ENCODE results near the gene RANBP17. TPM values are rescaled to one million over a fixed set of nuclear protein-coding genes. Genes with fewer than 3 reads are reported as not detected.

The RANBP17 gene
- total RNA-seq, 1 experiment from 2014 or later: 6.0 TPM

DNA sequence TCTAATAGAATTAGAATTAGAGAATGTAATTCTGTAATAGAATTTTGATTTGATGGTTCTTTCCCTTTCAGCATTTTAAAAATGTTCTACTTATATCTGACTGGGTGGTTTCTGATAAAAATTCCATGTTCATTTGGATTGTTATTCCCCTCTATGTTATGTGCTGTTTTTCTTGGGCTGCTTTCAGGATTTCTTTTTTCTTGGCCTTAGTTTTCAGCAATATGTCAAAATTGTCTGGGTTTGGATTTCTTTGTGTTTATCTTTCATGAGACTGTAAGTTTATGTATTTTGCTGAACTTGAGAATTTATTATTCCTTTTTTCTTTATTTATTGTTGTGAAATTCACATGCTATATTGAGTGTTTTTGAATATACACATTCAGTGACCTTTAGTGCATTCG is 189.1 kb downstream of the RANBP17 start:
- no peak overlapping the region for H3K4me3 ChIP-seq (ENCODE audit: low read length)
- no peaks in the 10 kb centered on the region for H3K79me2 ChIP-seq (ENCODE audit: low read length)
- POLR2A ChIA-PET (ENCODE audit: unreplicated experiment): no interaction called here
- H3K9me3 ChIP-seq (ENCODE audit: low read length): no peaks in the 10 kb centered on the region
- no peak overlapping the region for H3K4me2 ChIP-seq (ENCODE audit: low read length)
- H3K27me3 ChIP-seq (ENCODE audit: low read length): no peaks in the 10 kb centered on the region
- no TSS peak for BruUV-seq (replicated peaks)
- no peaks in the 10 kb centered on the region for H4K20me1 ChIP-seq (ENCODE audit: low read length)
- no peaks in the 10 kb centered on the region for H3K4me1 ChIP-seq (ENCODE audit: insufficient read depth, low read length)
- no peaks in the 10 kb centered on the region for H3K36me3 ChIP-seq (ENCODE audit: low read depth, low read length)
- no peak overlapping the region for H3K27ac ChIP-seq (ENCODE audit: low read length)
- CTCF ChIA-PET: no interaction called here
- no peak for ATAC-seq
- DNase-seq: no peak
- TF ChIP-seq, protein P1, sequence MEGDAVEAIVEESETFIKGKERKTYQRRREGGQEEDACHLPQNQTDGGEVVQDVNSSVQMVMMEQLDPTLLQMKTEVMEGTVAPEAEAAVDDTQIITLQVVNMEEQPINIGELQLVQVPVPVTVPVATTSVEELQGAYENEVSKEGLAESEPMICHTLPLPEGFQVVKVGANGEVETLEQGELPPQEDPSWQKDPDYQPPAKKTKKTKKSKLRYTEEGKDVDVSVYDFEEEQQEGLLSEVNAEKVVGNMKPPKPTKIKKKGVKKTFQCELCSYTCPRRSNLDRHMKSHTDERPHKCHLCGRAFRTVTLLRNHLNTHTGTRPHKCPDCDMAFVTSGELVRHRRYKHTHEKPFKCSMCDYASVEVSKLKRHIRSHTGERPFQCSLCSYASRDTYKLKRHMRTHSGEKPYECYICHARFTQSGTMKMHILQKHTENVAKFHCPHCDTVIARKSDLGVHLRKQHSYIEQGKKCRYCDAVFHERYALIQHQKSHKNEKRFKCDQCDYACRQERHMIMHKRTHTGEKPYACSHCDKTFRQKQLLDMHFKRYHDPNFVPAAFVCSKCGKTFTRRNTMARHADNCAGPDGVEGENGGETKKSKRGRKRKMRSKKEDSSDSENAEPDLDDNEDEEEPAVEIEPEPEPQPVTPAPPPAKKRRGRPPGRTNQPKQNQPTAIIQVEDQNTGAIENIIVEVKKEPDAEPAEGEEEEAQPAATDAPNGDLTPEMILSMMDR (conservative IDR thresholded peaks at IDR 0.05; ENCODE audit: low read depth, low read length): no peak
- TF ChIP-seq EZH2 (IDR thresholded peaks at IDR 0.05; ENCODE audit: low read length, unreplicated experiment) (no peak), EZH2phosphoT487 (IDR thresholded peaks at IDR 0.05; ENCODE audit: borderline replicate concordance, low read length) (no peak)
- no peak overlapping the region for H2AFZ ChIP-seq (ENCODE audit: low read length)
- H3K9me2 ChIP-seq (replicated peaks; ENCODE audit: low read length): no peaks in the 10 kb centered on the region
- intact Hi-C loops (cut with micrococcal nuclease): no loop called here
- H3F3A ChIP-seq (ENCODE audit: low read length, unreplicated experiment): no peaks in the 10 kb centered on the region
- H3K9ac ChIP-seq (ENCODE audit: low read length): no peak overlapping the region

- BruUV-seq (replicated peaks): no TSS peak
- no peak for ATAC-seq
These were observed 194.1 kb downstream of the RANBP17 start for GRCh38 chr5:171055875-171056454.

DNA sequence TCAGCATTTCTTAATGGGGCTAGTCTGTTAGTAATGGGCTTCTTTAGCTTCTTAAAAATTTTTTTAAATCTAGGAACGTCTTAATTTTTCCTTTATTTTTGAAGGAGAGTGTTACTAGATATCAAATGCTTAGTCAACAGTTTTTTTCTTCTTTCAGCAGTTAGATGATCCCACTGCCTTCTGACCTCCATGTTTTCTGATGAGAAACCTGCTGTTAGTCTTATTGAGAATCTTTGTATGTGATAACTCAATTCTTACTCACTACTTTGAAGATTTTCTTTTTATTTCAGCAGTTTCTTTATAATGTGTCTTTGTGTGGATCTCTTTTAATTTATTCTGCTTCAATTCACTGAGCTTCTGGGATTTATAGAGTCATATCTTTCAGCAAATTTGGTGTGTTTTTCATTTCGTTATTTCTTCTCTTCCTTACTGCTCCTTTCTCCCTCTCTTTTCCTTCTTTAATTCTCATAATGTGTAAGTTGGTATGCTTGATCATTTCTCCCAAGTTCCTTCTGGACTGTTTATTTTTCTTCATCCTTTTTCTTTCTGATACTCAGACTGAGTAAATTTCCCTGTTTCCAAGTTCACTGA is 205.8 kb downstream of the RANBP17 start:
- Histone ChIP-seq H3K9me3 (ENCODE audit: low read length) (no peaks in the 10 kb centered on the region), H3K79me2 (ENCODE audit: low read length) (no peaks in the 10 kb centered on the region), H3K9me2 (replicated peaks; ENCODE audit: low read length) (no peaks in the 10 kb centered on the region), H3K4me1 (ENCODE audit: insufficient read depth, low read length) (no peaks in the 10 kb centered on the region), H3K27me3 (ENCODE audit: low read length) (no peaks in the 10 kb centered on the region), H3K9ac (ENCODE audit: low read length) (no peak overlapping the region), H3K36me3 (ENCODE audit: low read depth, low read length) (no peaks in the 10 kb centered on the region), H3K4me2 (ENCODE audit: low read length) (no peak overlapping the region), H3K4me3 (ENCODE audit: low read length) (no peak overlapping the region), H3K27ac (ENCODE audit: low read length) (no peak overlapping the region), H2AFZ (ENCODE audit: low read length) (no peak overlapping the region), H3F3A (ENCODE audit: low read length, unreplicated experiment) (no peaks in the 10 kb centered on the region), H4K20me1 (ENCODE audit: low read length) (no peaks in the 10 kb centered on the region)
- DNase-seq (no peak), ATAC-seq (no peak)
- CTCF ChIA-PET: no interaction called here
- intact Hi-C loops (cut with micrococcal nuclease): no loop called here
- POLR2A ChIA-PET (ENCODE audit: unreplicated experiment): no interaction called here
- no TSS peak for BruUV-seq (replicated peaks)
- no peak for TF ChIP-seq EZH2phosphoT487 (IDR thresholded peaks at IDR 0.05; ENCODE audit: borderline replicate concordance, low read length)
- TF ChIP-seq, protein P1 (conservative IDR thresholded peaks at IDR 0.05; ENCODE audit: low read depth, low read length): no peak
- TF ChIP-seq EZH2 (IDR thresholded peaks at IDR 0.05; ENCODE audit: low read length, unreplicated experiment): no peak

More at GRCh38 chr5:171055875-171056454, 194.1 kb downstream of the RANBP17 start:
- Histone ChIP-seq H3F3A (ENCODE audit: low read length, unreplicated experiment) (no peaks in the 10 kb centered on the region), H3K27me3 (ENCODE audit: low read length) (no peaks in the 10 kb centered on the region), H3K27ac (ENCODE audit: low read length) (no peak overlapping the region), H3K9ac (ENCODE audit: low read length) (no peak overlapping the region), H2AFZ (ENCODE audit: low read length) (no peak overlapping the region), H3K4me2 (ENCODE audit: low read length) (no peak overlapping the region), H4K20me1 (ENCODE audit: low read length) (no peaks in the 10 kb centered on the region), H3K79me2 (ENCODE audit: low read length) (no peaks in the 10 kb centered on the region), H3K4me3 (ENCODE audit: low read length) (no peak overlapping the region), H3K4me1 (ENCODE audit: insufficient read depth, low read length) (no peaks in the 10 kb centered on the region), H3K9me2 (replicated peaks; ENCODE audit: low read length) (no peaks in the 10 kb centered on the region), H3K9me3 (ENCODE audit: low read length) (no peaks in the 10 kb centered on the region), H3K36me3 (ENCODE audit: low read depth, low read length) (no peaks in the 10 kb centered on the region)
- ChIA-PET CTCF (no interaction called here), POLR2A (ENCODE audit: unreplicated experiment) (no interaction called here)
- DNase-seq: no peak
- TF ChIP-seq, protein P1 (conservative IDR thresholded peaks at IDR 0.05; ENCODE audit: low read depth, low read length): no peak
- no peak for TF ChIP-seq EZH2 (IDR thresholded peaks at IDR 0.05; ENCODE audit: low read length, unreplicated experiment)
- TF ChIP-seq EZH2phosphoT487 (IDR thresholded peaks at IDR 0.05; ENCODE audit: borderline replicate concordance, low read length): no peak
- intact Hi-C loops (cut with micrococcal nuclease): no loop called here
